Measurements from ENCODE around the gene CFAP44.

- no peak for TF ChIP-seq MYC (IDR thresholded peaks at IDR 0.05; ENCODE audit: low read depth, low read length)
- no peak for TF ChIP-seq POLR2A (IDR thresholded peaks at IDR 0.05; ENCODE audit: extremely low read depth, insufficient read length)
- TF ChIP-seq MAX (IDR thresholded peaks at IDR 0.05; ENCODE audit: low read depth, low read length), result no peak
- TF ChIP-seq, protein P1, sequence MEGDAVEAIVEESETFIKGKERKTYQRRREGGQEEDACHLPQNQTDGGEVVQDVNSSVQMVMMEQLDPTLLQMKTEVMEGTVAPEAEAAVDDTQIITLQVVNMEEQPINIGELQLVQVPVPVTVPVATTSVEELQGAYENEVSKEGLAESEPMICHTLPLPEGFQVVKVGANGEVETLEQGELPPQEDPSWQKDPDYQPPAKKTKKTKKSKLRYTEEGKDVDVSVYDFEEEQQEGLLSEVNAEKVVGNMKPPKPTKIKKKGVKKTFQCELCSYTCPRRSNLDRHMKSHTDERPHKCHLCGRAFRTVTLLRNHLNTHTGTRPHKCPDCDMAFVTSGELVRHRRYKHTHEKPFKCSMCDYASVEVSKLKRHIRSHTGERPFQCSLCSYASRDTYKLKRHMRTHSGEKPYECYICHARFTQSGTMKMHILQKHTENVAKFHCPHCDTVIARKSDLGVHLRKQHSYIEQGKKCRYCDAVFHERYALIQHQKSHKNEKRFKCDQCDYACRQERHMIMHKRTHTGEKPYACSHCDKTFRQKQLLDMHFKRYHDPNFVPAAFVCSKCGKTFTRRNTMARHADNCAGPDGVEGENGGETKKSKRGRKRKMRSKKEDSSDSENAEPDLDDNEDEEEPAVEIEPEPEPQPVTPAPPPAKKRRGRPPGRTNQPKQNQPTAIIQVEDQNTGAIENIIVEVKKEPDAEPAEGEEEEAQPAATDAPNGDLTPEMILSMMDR (IDR thresholded peaks at IDR 0.05; ENCODE audit: low read depth, low read length), result no peak
These were observed 17.6 kb downstream of the CFAP44 start for GRCh38 chr3:113423699-113424098.

All from NB4 (cell line).